Cardiac fibroblast (primary cell): ENCODE results near the gene ABHD12.

ENCODE experiments used
- DNase-seq, 2 donors: peaks; one replicate each; pipeline versions ENCODE4 v3.0.0 to v3.0.0-alpha.2; 2010; ENCODE audit warnings: low read depth in 2 of 2
- H3K4me3 ChIP-seq, 2 donors: replicated peaks in 1 of 2; 1 replicate in 1 of 2; 2 replicates in 1 of 2; pipeline ENCODE4 v1.5.1; 2011; ENCODE audit warnings: low read depth in 2 of 2, low read length in 2 of 2, mild to moderate bottlenecking in 2 of 2, moderate library complexity in 1 of 2
- TF ChIP-seq, protein P1 (sequence below): IDR thresholded peaks from one replicate; pipeline ENCODE4 v1.5.1; 2011; ENCODE audit warnings: low read depth, mild to moderate bottlenecking, low read length, inconsistent platforms

Gene ABHD12

DNA sequence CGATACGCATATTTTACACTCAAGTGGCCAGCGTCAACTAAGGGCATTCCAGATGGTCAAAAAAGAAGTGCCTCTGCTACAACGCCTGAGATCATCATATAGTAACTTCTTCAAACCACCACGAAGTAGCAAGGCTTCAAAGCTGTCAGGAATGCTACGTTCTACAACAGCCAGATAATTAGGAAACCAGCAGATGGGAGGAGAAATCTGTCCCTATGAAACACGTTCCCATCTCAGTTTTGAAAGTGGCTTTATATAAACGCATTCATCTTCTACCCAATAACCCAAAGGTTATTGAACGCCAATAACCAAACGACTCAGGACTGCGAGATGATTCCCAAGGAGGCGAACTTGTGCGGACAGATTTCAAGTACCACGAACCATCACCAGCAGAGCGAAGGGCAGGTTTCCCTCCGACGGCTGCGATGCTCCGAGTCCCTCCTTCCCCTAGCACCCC, 1.2 kb downstream of the ABHD12 start:
- TF ChIP-seq, protein P1, sequence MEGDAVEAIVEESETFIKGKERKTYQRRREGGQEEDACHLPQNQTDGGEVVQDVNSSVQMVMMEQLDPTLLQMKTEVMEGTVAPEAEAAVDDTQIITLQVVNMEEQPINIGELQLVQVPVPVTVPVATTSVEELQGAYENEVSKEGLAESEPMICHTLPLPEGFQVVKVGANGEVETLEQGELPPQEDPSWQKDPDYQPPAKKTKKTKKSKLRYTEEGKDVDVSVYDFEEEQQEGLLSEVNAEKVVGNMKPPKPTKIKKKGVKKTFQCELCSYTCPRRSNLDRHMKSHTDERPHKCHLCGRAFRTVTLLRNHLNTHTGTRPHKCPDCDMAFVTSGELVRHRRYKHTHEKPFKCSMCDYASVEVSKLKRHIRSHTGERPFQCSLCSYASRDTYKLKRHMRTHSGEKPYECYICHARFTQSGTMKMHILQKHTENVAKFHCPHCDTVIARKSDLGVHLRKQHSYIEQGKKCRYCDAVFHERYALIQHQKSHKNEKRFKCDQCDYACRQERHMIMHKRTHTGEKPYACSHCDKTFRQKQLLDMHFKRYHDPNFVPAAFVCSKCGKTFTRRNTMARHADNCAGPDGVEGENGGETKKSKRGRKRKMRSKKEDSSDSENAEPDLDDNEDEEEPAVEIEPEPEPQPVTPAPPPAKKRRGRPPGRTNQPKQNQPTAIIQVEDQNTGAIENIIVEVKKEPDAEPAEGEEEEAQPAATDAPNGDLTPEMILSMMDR, result no peak
- H3K4me3 ChIP-seq, result peak overlapping the region; percentile 88 to 95
- peak; percentile 36 to 49 for DNase-seq

DNA sequence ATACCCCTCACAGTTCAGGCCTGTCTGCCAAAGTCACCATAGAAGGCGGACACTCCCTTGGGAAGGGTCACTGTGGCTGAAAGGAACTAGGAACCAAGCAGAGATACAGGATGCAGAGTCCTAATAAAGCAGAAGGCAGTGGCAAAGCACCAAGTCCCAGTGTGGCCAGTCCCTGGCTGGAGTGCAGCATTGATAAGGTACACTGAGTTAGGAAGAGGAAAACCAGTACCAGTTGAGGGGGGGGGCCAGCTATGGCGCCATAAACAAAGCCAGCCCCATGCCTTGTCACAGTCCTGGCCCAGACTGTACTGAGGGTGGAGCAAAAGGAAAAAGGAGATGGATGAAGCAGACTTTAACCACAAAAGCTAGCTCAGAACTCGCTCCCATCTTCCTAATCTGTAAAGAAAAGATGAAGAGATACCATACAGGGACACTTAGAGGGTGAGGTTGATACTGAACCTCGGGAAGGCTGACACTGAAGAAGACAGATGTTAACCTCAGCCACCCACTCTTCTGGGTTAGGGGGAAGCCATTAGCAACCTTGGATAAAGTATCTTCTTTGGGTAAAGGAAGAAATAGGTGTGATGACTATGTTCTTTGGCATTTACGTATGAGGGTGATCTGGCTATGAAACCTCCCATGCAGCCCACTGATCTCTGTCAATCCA, 7.8 kb downstream of the ABHD12 start:
- no peak overlapping the region for H3K4me3 ChIP-seq
- TF ChIP-seq, protein P1, result no peak
- peak in 1 of 2 donors; percentile 5 for DNase-seq

DNA sequence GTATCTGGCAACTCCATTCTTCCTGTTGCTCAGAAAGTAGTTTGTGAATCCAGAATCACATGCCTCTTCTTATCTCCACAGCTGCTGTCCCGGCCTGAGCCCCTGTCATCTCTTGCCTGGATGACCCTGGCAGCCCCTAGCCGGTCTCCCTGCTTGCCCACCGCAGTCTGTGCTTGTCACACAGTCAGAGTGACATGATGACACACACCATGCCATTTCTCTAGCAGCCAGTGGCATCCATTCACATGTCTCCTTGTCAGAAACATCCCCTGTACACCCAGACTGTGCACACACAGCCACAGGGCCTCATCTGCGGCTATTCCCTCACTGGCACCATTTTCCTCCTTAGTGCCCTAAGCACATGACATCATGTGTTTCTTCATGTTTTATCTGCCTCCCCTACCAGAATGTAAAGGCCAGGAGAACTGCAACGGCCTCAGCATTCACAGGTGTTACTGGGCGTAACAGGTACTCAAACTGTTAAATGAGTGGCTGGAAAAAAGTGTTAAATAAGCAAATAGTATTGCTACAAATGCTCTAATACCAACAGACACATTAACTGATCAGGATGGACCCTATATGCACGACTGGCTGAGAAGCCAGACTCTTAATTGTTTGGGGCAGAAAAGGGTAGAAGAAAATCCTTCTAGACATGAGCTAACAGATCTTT, 9.6 kb downstream of the ABHD12 start:
- DNase-seq, result no peak
- TF ChIP-seq, protein P1, result no peak
- no peak overlapping the region for H3K4me3 ChIP-seq

DNA sequence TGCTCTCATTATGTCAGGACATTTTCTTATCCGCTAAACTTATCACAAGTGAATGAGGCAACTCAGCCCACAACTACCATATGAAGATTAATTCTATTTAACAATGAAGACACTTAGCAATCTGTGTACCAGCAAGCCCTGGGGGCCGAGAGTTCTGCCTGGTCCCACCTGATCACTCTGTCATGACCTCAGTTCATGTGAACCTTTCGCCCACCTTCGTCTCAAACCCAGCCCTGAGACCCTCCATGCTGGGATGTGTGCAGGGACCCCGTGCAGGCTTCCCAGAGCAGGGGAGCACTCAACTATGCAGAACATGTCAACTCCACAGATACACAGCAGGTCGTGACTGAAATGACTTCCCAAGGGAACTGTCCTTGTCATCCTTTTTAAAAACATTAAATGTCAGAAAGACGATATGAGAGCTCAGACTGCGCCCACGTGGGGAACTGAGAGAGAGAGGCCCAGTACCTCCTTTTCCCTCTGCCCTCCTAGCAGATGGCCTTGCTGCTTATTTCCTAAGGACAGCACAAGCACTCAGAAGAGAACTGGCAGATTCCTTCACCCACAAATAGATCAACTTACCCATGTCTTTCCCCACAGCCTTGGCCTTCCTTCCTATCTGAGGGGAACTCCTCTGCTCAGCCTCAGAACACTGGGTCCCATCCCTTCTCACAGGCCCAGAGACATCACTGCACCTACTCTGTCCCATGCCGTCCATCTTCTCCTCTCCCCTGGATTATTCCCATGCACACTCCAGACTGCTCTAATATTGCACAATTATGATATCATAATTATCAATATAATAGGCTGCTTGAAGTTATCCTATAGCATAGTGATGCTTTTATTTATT, 11.5 kb downstream of the ABHD12 start:
- no peak for DNase-seq
- H3K4me3 ChIP-seq, result no peak overlapping the region
- TF ChIP-seq, protein P1, result no peak

DNA sequence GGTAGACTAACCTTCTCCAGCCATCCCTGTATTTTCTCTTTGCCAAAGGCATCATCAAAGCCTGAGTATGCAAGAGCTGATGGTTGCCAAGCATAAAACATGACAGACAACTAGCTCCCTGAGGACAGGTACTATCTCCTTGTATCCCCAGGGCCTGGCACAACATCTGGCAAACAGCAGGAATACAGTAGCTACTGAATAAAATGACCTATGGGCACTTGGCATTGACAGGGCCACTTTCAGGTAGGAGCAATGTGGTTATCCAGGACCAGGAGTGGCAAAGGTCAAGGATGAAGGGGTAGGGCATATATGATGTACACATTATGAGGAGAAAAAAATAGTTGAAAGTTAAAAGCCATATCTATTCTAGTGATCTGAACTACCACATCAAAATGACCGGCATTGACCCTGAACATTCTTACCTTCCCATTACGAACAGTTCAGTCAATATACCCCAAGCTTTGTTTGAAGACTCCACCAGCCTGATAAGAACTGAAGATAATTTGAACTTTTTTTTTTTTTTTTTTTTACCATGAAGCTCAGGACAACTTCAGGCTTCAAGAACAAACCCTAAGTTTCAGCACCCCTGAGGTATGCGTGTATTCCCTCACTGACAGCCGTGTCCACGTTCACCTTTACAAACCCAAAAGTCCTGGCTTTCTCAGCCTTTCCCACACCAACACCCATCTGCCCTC, 12.3 kb downstream of the ABHD12 start:
- no peak for DNase-seq
- TF ChIP-seq, protein P1, result no peak
- no peak overlapping the region for H3K4me3 ChIP-seq

DNA sequence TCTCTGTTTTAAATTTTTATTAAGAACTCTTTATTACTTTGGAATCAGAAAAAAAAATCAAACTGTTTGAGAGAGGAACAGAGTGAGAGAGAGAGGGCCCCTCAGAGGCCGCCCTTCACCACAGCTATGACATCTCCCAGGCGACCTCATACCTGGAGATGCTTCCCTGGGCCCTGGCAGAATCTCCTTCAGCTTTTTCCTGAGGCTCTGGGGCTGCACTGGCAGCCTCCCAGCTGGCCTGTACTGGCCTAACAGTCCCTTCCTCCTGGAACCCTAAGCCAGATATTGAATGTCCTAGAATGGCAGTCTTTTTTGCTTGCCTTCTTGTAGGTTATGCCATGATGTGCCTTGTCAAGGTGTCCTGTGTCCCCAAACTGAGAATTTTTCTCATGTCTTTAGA, 13.7 kb downstream of the ABHD12 start:
- TF ChIP-seq, protein P1, result no peak
- no peak for DNase-seq
- H3K4me3 ChIP-seq, result no peak overlapping the region
